ENCODE data around the gene POR. TPM values are rescaled to one million over a fixed set of nuclear protein-coding genes. Genes with fewer than 3 reads are reported as not detected.

Gene POR
- total RNA-seq, 1 experiment from 2014 or later: 162 TPM

- peak; percentile 95 for DNase-seq
- POLR2A ChIA-PET: interaction anchor here (0.7 kb wide), 1 partner anchor 381 kb away, joined by 3 read pairs; no protein-coding TSS in a partner anchor
- TF ChIP-seq, protein P1, sequence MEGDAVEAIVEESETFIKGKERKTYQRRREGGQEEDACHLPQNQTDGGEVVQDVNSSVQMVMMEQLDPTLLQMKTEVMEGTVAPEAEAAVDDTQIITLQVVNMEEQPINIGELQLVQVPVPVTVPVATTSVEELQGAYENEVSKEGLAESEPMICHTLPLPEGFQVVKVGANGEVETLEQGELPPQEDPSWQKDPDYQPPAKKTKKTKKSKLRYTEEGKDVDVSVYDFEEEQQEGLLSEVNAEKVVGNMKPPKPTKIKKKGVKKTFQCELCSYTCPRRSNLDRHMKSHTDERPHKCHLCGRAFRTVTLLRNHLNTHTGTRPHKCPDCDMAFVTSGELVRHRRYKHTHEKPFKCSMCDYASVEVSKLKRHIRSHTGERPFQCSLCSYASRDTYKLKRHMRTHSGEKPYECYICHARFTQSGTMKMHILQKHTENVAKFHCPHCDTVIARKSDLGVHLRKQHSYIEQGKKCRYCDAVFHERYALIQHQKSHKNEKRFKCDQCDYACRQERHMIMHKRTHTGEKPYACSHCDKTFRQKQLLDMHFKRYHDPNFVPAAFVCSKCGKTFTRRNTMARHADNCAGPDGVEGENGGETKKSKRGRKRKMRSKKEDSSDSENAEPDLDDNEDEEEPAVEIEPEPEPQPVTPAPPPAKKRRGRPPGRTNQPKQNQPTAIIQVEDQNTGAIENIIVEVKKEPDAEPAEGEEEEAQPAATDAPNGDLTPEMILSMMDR (IDR thresholded peaks at IDR 0.05; ENCODE audit: insufficient read depth in 1 of 2, low read depth in 1 of 2, low read length in 1 of 2, severe bottlenecking in 1 of 2, unreplicated experiment in 1 of 2): peak in 1 of 2 experiments; percentile 10
- H3K27me3 ChIP-seq (replicated peaks; ENCODE audit: control insufficient read depth, insufficient read depth, low read length): no peaks in the 10 kb centered on the region
- H3K4me1 ChIP-seq: peaks cover 6% of the 10 kb centered on the region
- BruUV-seq (replicated peaks): no TSS peak
- H3K36me3 ChIP-seq (ENCODE audit: control insufficient read depth, insufficient read depth, low read length): peaks cover 2% of the 10 kb centered on the region; the same call in 1 of the 2 replicates
- CTCF ChIA-PET: interaction anchor here (0.7 to 1.1 kb wide), 3 partner anchors 27 to 141 kb away, joined by 3 to 9 read pairs (median 4); no protein-coding TSS in a partner anchor
- Mint-ChIP-seq H3K27me3 (ENCODE audit: insufficient read depth, unreplicated experiment) (no peaks in the 10 kb centered on the region), H3K9me3 (ENCODE audit: unreplicated experiment) (no peaks in the 10 kb centered on the region), H3K4me3 (ENCODE audit: unreplicated experiment) (peak within 1 kb of the TSS; percentile 94), H3K36me3 (ENCODE audit: insufficient read depth, unreplicated experiment) (peaks cover 48% of the 10 kb centered on the region), H3K27ac (ENCODE audit: unreplicated experiment) (peak within 1 kb of the TSS; percentile 93), H3K4me1 (ENCODE audit: low read depth, unreplicated experiment) (peaks cover 8% of the 10 kb centered on the region)
- H3K9me3 ChIP-seq: no peaks in the 10 kb centered on the region
- intact Hi-C loops (cut with micrococcal nuclease; ENCODE audit: unreplicated experiment): loop anchor here (2.0 to 10.0 kb wide), 4 partner anchors 28 to 116 kb away; partner anchors contain the start of genes POR and TMEM120A
- peak within 1 kb of the TSS; percentile 81 for H3K4me3 ChIP-seq (ENCODE audit: low read depth, low read length)
Measured at GRCh38 chr7:75878769-75879611, 36.0 kb upstream of the POR start, which contains the start of gene RHBDD2. TSS of gene RHBDD2 (plus strand) at chr7:75879034. CDS start at chr7:75879083, 49 bp downstream.

GRCh38 chr7:75879771-75880184 lies 35.2 kb upstream of the POR start:
- Mint-ChIP-seq H3K9me3 (ENCODE audit: unreplicated experiment) (no peaks in the 10 kb centered on the region), H3K4me1 (ENCODE audit: low read depth, unreplicated experiment) (peaks cover 8% of the 10 kb centered on the region), H3K27ac (ENCODE audit: unreplicated experiment) (peak overlapping the region; percentile 93), H3K36me3 (ENCODE audit: insufficient read depth, unreplicated experiment) (peaks cover 56% of the 10 kb centered on the region), H3K4me3 (ENCODE audit: unreplicated experiment) (peak overlapping the region; percentile 94), H3K27me3 (ENCODE audit: insufficient read depth, unreplicated experiment) (no peaks in the 10 kb centered on the region)
- ChIA-PET CTCF (no interaction called here), POLR2A (no interaction called here)
- TF ChIP-seq, protein P1 (IDR thresholded peaks at IDR 0.05; ENCODE audit: insufficient read depth in 1 of 2, low read depth in 1 of 2, low read length in 1 of 2, severe bottlenecking in 1 of 2, unreplicated experiment in 1 of 2): no peak
- H3K4me3 ChIP-seq (ENCODE audit: low read depth, low read length): peak overlapping the region; percentile 81
- intact Hi-C loops (cut with micrococcal nuclease; ENCODE audit: unreplicated experiment): loop anchor here (2.0 to 10.0 kb wide), 4 partner anchors 27 to 115 kb away; partner anchors contain the start of genes POR and TMEM120A
- TSS peak; percentile 55 for BruUV-seq (replicated peaks)
- H3K9me3 ChIP-seq: no peaks in the 10 kb centered on the region
- H3K36me3 ChIP-seq (ENCODE audit: control insufficient read depth, insufficient read depth, low read length): peaks cover 2% of the 10 kb centered on the region; the same call in 1 of the 2 replicates
- no peak for DNase-seq
- H3K27me3 ChIP-seq (replicated peaks; ENCODE audit: control insufficient read depth, insufficient read depth, low read length): no peaks in the 10 kb centered on the region
- peaks cover 6% of the 10 kb centered on the region for H3K4me1 ChIP-seq

DNA sequence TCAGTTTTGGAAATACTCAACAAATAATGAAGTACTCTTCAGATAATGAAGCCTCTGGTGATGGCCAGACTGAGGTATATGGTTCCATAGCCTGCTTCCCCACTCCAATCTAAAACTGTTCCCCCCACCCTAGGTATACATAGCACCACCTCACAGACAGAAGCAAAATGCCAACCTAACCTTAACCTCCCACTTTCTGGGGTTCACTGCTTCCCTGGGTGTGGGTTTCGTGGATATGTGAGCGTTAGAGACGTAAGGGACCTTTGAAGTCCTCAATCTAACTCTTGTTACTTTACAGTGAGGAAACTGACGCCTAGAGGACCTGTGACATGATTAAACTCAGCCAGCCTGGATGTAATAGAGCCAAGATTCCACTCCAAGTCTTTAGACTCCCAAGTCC lies 34.7 kb upstream of the POR start:
- Histone ChIP-seq H3K4me1 (peaks cover 6% of the 10 kb centered on the region), H3K36me3 (ENCODE audit: control insufficient read depth, insufficient read depth, low read length) (peaks cover 2% of the 10 kb centered on the region; the same call in 1 of the 2 replicates), H3K4me3 (ENCODE audit: low read depth, low read length) (no peak overlapping the region), H3K9me3 (no peaks in the 10 kb centered on the region), H3K27me3 (replicated peaks; ENCODE audit: control insufficient read depth, insufficient read depth, low read length) (no peaks in the 10 kb centered on the region)
- CTCF ChIA-PET: no interaction called here
- POLR2A ChIA-PET: no interaction called here
- Mint-ChIP-seq H3K36me3 (ENCODE audit: insufficient read depth, unreplicated experiment) (peaks cover 58% of the 10 kb centered on the region), H3K27me3 (ENCODE audit: insufficient read depth, unreplicated experiment) (no peaks in the 10 kb centered on the region), H3K4me1 (ENCODE audit: low read depth, unreplicated experiment) (peaks cover 8% of the 10 kb centered on the region), H3K9me3 (ENCODE audit: unreplicated experiment) (no peaks in the 10 kb centered on the region), H3K4me3 (ENCODE audit: unreplicated experiment) (peak overlapping the region; percentile 94), H3K27ac (ENCODE audit: unreplicated experiment) (peak overlapping the region; percentile 93)
- no TSS peak for BruUV-seq (replicated peaks)
- DNase-seq: no peak
- intact Hi-C loops (cut with micrococcal nuclease; ENCODE audit: unreplicated experiment): no loop called here
- TF ChIP-seq, protein P1 (IDR thresholded peaks at IDR 0.05; ENCODE audit: insufficient read depth in 1 of 2, low read depth in 1 of 2, low read length in 1 of 2, severe bottlenecking in 1 of 2, unreplicated experiment in 1 of 2): no peak

All from Caco-2 (cell line).